ENCODE results near the gene EPN1. TPM values are rescaled to one million over a fixed set of nuclear protein-coding genes. Genes with fewer than 3 reads are reported as not detected.

The EPN1 gene
- total RNA-seq = 10 to 100 TPM; 55.7 to 56.8 TPM

DNA sequence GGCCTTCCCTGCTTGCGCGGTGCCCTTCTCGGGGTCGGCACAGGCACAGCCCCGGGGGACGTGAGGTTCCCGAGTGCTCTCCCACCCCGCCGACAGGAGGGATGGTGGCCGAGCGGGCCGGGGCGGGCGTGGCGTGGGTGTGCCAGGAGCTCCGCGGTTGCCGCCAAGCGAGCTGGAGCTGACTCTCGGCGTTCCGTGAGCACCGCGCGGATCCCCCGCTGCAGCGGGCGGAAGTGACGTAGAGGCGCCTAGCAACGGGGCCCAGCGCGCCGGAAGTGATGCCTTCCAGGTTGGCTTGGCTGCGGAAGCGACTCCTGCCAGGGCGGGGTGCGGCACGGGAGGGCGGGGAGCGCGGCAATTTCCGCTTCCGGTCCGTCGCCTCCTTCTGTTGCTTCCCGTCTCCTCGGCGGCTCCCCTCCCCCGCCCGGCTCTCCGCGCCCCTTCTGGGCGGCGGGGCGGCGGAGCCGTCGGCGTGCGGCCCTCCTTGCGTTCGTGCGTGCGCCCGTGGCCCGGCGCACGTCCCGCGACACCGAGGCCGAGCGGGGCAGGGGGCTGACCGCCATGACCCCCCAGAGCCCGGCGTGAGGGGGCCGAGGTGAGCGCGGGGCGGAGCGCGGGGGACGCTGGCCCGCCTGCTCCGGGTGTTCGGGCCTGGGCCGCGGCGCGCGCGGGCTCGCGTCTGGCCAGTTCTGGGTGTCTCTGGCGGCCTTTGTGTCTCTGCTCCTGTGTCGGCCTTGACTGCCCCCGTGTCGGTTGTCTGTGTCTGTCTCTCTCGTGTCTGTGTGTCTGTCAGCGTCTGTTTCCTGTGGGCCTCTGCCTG is at the start of gene EPN1:
Gene EPN1 (plus strand): TSS at position 386 of the 820 bp plus-strand sequence. CDS start 3,402 bp downstream, outside the sequence.

DNA sequence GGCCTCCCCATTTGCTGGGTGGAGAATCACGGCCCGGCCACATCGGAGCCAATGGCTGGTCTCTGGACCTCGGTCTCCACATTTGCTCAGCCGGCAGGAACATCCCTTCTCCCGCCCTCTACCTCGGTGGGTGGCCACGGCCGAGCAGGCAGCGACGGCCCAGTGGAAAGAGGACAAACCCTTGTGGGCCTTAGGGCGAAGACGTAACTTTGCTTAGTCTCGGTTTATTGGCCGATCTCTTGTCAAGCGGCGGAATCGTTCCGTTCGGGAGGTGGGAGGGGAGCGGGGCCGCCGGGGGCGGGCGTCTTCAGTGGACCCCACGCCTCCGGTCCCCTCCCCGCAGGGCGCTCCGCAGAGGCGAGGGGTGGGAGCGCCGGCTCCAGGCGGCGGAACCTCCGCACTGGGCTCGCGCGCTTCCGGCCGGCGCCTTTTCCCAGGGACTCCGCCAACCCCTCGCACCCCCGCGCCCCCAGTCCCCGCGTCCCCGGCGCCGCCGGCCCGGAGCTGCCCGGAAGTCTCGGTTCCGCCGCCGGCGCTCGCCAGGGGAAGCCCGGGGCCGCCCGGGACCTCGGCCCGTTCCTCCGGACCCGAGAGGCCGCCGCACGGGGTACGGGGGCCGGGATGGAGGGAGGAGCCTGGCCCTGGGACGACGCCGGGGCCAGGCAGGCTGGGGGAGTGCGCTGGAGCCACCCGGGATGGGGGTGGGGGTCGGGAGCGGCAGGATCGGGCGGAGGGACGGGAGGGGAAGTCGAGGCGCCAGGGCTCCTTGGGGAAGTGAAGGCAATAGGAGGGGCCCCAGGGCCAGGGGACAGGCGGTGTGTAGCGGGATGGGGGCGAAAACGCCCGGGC is 34.2 kb upstream of the EPN1 start, which contains the start of gene ZNF580:
Gene ZNF580 (plus strand): TSS at position 426 of the 849 bp plus-strand sequence. CDS start 1,507 bp downstream, outside the sequence.

DNA sequence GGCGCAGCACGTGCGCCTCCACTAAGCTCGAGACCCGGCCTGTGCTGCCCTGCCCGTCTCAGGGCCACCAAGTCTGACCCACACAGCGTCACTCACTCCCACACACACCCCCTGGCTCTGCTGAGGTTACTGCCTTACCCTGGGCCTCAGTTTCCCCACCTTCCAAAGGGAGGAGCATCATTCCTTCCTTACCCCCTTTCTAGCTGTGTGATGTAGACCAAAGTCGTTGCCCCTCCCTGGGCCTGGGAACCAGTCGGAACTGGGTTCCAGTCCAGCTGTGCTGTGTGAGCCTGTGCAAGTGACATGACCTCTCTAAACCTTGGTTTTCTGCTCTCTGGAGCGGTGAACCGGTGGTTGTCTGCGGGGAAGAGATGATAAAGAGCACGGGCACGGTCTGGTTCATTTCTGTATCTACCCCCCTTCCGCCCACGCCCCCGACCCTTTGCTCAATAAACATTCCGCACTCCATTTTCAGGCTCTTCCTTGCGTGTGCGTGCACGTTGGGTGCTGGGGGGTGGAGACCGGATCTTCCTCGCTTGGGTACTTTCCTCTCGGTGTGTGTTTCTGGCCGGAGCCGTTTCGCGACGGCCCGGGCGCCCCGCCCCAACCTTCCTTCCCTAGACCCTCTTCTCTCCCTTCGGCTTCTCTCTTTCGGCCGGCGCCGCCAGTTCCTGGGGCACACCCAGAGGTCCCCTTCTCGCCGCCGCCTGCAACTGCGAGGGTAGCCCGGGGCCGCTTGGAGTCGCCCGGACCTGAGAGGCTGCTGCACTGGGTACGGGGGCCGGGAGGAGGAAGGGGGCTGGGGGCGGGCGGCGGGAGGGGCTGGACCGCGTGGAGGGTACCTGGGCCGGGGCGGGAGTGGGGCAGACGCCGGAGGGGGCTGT is 31.8 kb upstream of the EPN1 start, which contains the start of gene ZNF581:
Gene ZNF581 (plus strand): TSS at position 647 of the 884 bp plus-strand sequence. CDS start 923 bp downstream, outside the sequence.

DNA sequence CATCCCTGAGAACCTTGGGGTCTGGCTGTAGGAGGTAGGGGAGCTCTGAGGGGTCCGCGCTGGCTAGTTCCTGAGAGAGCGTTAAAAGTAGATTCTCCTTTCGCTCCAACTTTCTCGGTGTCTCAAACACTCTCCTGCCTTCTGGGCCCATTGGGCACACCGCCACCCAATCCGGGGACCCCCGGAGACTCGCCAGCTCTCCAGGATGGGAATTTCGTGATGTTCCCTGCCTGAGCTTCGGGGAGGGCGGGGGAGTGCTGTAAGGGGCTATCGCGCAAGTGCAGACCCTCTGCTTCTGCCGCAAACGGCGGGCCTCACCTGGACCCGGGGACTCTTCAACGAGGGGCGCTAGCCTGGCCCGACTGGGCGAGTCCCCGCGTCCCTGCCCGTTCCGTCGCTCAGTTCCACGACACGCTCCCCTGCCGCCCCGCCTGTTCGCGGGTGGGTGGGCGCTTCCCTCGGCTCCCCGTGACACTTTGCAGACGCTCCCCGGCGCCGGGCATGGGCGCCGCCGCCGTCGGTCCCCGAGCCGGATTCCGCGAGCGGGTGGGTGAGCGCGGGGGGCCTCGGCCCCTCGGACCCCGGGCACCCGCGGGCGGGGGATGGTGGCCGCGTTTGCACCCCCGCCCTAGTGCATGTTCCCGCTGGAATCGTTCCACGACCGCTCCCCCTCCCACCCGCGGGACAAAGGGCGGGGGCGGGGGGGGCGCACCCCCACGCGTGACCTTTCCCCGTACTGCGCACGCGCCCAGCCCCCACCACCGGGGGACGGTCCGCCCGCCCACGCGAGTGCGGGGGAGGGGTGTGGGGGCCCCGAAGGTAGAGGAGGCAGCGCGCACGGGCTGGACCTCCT is 27.1 kb upstream of the EPN1 start, which contains the start of gene CCDC106:
Gene CCDC106 (plus strand): TSS at position 481 of the 853 bp plus-strand sequence. CDS start 835 bp downstream, outside the sequence.

DNA sequence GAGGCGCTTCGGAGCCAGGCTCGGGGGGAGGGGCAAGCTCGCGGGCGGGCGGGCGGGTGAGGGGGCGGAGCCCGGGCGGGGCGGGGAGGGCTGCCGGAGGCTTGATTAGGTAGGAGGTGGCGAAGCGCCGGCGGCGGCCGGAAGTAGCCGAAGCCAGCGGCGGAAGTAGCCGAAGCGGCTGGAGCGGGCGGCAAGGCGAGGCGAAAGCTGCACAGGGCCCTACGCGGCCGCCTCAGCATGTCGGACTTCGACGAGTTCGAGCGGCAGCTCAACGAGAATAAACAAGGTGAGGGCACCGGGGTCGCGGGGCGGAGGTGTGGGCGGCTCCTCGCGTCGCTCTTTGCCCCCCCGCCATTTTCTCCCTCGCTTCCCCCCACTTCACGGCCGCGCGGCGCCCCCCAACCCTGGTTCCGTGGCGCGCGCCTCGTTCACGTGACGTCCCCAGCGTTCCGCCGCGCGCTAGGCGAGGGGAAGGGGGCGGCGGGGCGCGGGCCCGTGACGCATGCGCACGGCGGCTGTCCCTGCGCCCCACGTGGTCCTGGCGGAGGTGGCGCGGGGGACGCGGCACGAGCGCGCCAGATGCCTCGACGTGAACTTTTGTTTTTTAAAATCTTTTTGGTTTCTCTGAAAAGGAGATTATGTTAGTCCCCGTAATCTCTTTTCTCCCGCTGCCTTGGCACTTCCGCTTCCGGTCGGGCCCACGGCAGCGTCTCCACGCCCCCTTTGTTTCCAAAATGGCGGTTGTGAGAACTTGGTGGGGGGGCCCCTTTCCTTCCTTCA is 20.0 kb upstream of the EPN1 start, which contains the start of gene U2AF2:
Gene U2AF2 (plus strand): TSS at position 168 of the 780 bp plus-strand sequence. CDS start 70 bp downstream, at position 238.

DNA sequence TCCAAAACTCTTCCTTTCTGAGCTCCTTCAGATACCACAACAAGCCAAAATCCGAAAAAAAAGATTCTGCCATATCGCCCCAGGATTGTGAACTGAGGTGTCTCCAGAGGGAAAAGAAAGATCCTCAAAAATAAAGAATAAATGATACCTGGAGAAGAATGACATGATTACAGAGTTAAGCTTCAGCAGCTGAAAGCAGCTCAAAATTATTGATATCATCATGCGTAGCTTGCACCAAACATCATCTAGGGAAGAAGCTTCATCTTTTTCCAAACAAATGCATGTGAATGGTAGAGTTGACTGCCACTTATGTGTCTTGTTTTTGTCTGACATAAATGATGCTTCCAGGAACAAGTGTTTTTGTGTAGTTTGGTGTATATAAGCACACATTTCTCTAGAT is 63.3 kb downstream of the EPN1 start, which contains the start of gene NLRP9:
Gene NLRP9 (minus strand): TSS at position 101 of the 400 bp plus-strand sequence. CDS start 28 bp downstream, at position 73.

DNA sequence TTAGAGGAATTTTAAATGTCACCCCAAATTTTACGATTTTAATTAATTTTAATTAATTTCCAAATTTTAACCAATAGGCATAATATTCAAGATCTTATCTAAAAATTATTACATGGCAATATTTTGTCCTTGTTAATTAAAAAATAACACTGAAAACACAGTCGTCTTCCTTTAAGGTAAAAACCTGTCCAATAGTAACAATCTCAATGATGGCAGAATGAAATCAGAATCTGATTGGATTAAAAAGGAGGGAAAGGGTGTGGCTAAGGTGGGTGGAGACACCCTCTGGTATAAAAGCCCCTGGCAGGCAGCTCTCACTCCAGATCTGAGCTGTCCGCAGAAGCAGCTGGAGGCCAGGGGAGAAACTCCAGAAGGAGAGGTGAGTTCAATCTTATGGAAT is 83.8 kb downstream of the EPN1 start, which contains the start of gene RFPL4A:
Gene RFPL4A (plus strand): TSS at position 301 of the 400 bp plus-strand sequence. CDS start 2,704 bp downstream, outside the sequence.

Other genes starting within 250 kb of the EPN1 start
- not detected for gene SHISA7, start 231.9 kb upstream of the EPN1 start, total RNA-seq
- 10 to 100 TPM; 15.7 to 16.6 TPM for gene ISOC2, start 213.6 kb upstream of the EPN1 start, total RNA-seq
- gene C19orf85, start 210.5 kb upstream of the EPN1 start, total RNA-seq = not detected
- gene ZNF628, start 198.6 kb upstream of the EPN1 start, total RNA-seq = 10 to 100 TPM in 1 of 2 experiments, 1 to 10 TPM in 1; 8.2 to 11.3 TPM
- 1 to 10 TPM; 8.7 to 8.8 TPM for gene NAT14, start 190.0 kb upstream of the EPN1 start, total RNA-seq
- gene SSC5D, start 186.8 kb upstream of the EPN1 start, total RNA-seq = under 1 TPM; 0.12 to 0.53 TPM
- gene SBK2, start 138.1 kb upstream of the EPN1 start, total RNA-seq = not detected
- not detected for gene SBK3, start 129.7 kb upstream of the EPN1 start, total RNA-seq
- gene ZNF579, start 94.4 kb upstream of the EPN1 start, total RNA-seq = 1 to 10 TPM; 6.4 to 7.8 TPM
- 10 to 100 TPM; 14.7 to 16.3 TPM for gene FIZ1, start 75.7 kb upstream of the EPN1 start, total RNA-seq
- 10 to 100 TPM; 33.7 to 35.0 TPM for gene ZNF524, start 74.9 kb upstream of the EPN1 start, total RNA-seq
- 10 to 100 TPM; 16.1 to 16.2 TPM for gene ZNF865, start 69.6 kb upstream of the EPN1 start, total RNA-seq
- gene ZNF784, start 50.7 kb upstream of the EPN1 start, total RNA-seq = 1 to 10 TPM; 7.2 to 8.1 TPM
- 10 to 100 TPM; 41.8 to 50.6 TPM for gene ZNF580, start 34.2 kb upstream of the EPN1 start, total RNA-seq
- gene ZNF581, start 31.6 kb upstream of the EPN1 start, total RNA-seq = 10 to 100 TPM; 39.1 to 39.3 TPM
- gene CCDC106, start 27.0 kb upstream of the EPN1 start, total RNA-seq = 1 to 10 TPM; 8.8 to 8.9 TPM
- gene U2AF2, start 20.2 kb upstream of the EPN1 start, total RNA-seq = 100 to 1,000 TPM; 221 to 225 TPM
- not detected for gene NLRP9, start 63.2 kb downstream of the EPN1 start, total RNA-seq
- gene RFPL4A, start 83.9 kb downstream of the EPN1 start, total RNA-seq = not detected
- gene RFPL4AL1, start 93.9 kb downstream of the EPN1 start, total RNA-seq = not detected
- not detected for gene NLRP11, start 156.8 kb downstream of the EPN1 start, total RNA-seq
- gene NLRP4, start 161.3 kb downstream of the EPN1 start, total RNA-seq = not detected